ENCODE measurements around the gene C1QB. TPM values are rescaled to one million over a fixed set of nuclear protein-coding genes. Genes with fewer than 3 reads are reported as not detected.
"Not testable (repeated sequence)": the region's sequence is repeated elsewhere in the genome, so short reads cannot be mapped to it uniquely, and the experiment has no call there.

Gene C1QB
- total RNA-seq, 1 donor from 2014 or later, result not detected

- ChIA-PET POLR2A (no interaction called here), CTCF (no interaction called here)
- Mint-ChIP-seq H3K36me3 (ENCODE audit: low read depth) (no peaks in the 10 kb centered on the region), H3K4me1 (no peaks in the 10 kb centered on the region), H3K9me3 (no peaks in the 10 kb centered on the region), H3K27ac (no peak overlapping the region), H3K27me3 (peaks cover 15% of the 10 kb centered on the region), H3K4me3 (no peak overlapping the region)
- DNase-seq (no peak), ATAC-seq (ENCODE audit: low read depth) (no peak)
- intact Hi-C loops (cut with micrococcal nuclease), result no loop called here
- no peak for TF ChIP-seq CTCF (IDR thresholded peaks at IDR 0.05)
Measured at GRCh38 chr1:22662986-22663408, 10.0 kb downstream of the C1QB start.

GRCh38 chr1:22665752-22666151 lies 12.7 kb downstream of the C1QB start:
- no peak for DNase-seq
- H3K27ac Mint-ChIP-seq, result no peak overlapping the region
- intact Hi-C loops (cut with micrococcal nuclease), result no loop called here

GRCh38 chr1:22666412-22666811 lies 13.4 kb downstream of the C1QB start:
- ATAC-seq (ENCODE audit: low read depth) (no peak), DNase-seq (no peak)
- intact Hi-C loops (cut with micrococcal nuclease), result no loop called here
- Mint-ChIP-seq H3K4me1 (no peaks in the 10 kb centered on the region), H3K9me3 (no peaks in the 10 kb centered on the region), H3K4me3 (no peak overlapping the region), H3K27ac (no peak overlapping the region), H3K27me3 (peaks cover 16% of the 10 kb centered on the region), H3K36me3 (ENCODE audit: low read depth) (no peaks in the 10 kb centered on the region)
- no peak for TF ChIP-seq CTCF (IDR thresholded peaks at IDR 0.05)
- ChIA-PET POLR2A (no interaction called here), CTCF (no interaction called here)

More at GRCh38 chr1:22665752-22666151, 12.7 kb downstream of the C1QB start:
- CTCF ChIA-PET, result no interaction called here
- no peak overlapping the region for H3K4me3 Mint-ChIP-seq
- ATAC-seq (ENCODE audit: low read depth), result no peak
- H3K4me1 Mint-ChIP-seq, result no peaks in the 10 kb centered on the region
- no peak for TF ChIP-seq CTCF (IDR thresholded peaks at IDR 0.05)
- POLR2A ChIA-PET, result no interaction called here
- no peaks in the 10 kb centered on the region for H3K9me3 Mint-ChIP-seq
- H3K36me3 Mint-ChIP-seq (ENCODE audit: low read depth), result no peaks in the 10 kb centered on the region
- peaks cover 11% of the 10 kb centered on the region for H3K27me3 Mint-ChIP-seq

- H3K4me1 Mint-ChIP-seq; H3K9me3 Mint-ChIP-seq; intact Hi-C loops (cut with micrococcal nuclease); DNase-seq; H3K36me3 Mint-ChIP-seq (ENCODE audit: low read depth); H3K27ac Mint-ChIP-seq; POLR2A ChIA-PET; CTCF ChIA-PET; ATAC-seq (ENCODE audit: low read depth); H3K4me3 Mint-ChIP-seq: not testable (repeated sequence)
- peaks cover 23% of the 10 kb centered on the region for H3K27me3 Mint-ChIP-seq
Measured at GRCh38 chr1:22668840-22669239, 15.8 kb downstream of the C1QB start.

GRCh38 chr1:22670352-22670975 lies 17.4 kb downstream of the C1QB start:
- ATAC-seq (ENCODE audit: low read depth) (no peak), DNase-seq (no peak)
- no peaks in the 10 kb centered on the region for H3K4me1 Mint-ChIP-seq
- H3K36me3 Mint-ChIP-seq (ENCODE audit: low read depth), result no peaks in the 10 kb centered on the region
- intact Hi-C loops (cut with micrococcal nuclease), result no loop called here
- ChIA-PET CTCF (no interaction called here), POLR2A (no interaction called here)
- no peak for TF ChIP-seq CTCF (IDR thresholded peaks at IDR 0.05)
- no peaks in the 10 kb centered on the region for H3K9me3 Mint-ChIP-seq
- peaks cover 32% of the 10 kb centered on the region for H3K27me3 Mint-ChIP-seq
- H3K27ac Mint-ChIP-seq, result no peak overlapping the region
- H3K4me3 Mint-ChIP-seq, result no peak overlapping the region

- ATAC-seq (ENCODE audit: low read depth) (no peak), DNase-seq (no peak)
- no peaks in the 10 kb centered on the region for H3K36me3 Mint-ChIP-seq (ENCODE audit: low read depth)
- intact Hi-C loops (cut with micrococcal nuclease), result no loop called here
- POLR2A ChIA-PET, result no interaction called here
- H3K27ac Mint-ChIP-seq, result no peak overlapping the region
- TF ChIP-seq CTCF (IDR thresholded peaks at IDR 0.05), result no peak
- H3K9me3 Mint-ChIP-seq, result no peaks in the 10 kb centered on the region
- H3K4me1 Mint-ChIP-seq, result no peaks in the 10 kb centered on the region
- no peak overlapping the region for H3K4me3 Mint-ChIP-seq
- CTCF ChIA-PET, result no interaction called here
- peaks cover 35% of the 10 kb centered on the region for H3K27me3 Mint-ChIP-seq
Measured at GRCh38 chr1:22671999-22672398, 19.0 kb downstream of the C1QB start.
